Activated CD8-positive, alpha-beta T cell treated with anti-CD3 and anti-CD28 coated beads for 36 hours (primary cell): ENCODE results near the gene NAB2. TPM values are rescaled to one million over a fixed set of nuclear protein-coding genes. Genes with fewer than 3 reads are reported as not detected.
A peak's percentile ranks its signal among the peaks of the same experiment; 100 is the strongest.
"Not testable (repeated sequence)": the region's sequence is repeated elsewhere in the genome, so short reads cannot be mapped to it uniquely, and the experiment has no call there.

ENCODE experiments used
- ATAC-seq: fragments of 200-7000 bp; cut with Tn5 transposase; one replicate; pipeline ENCODE4 v1.10.0; 2021; ENCODE audit warnings: mild to moderate bottlenecking, moderate library complexity
- CTCF ChIA-PET: fragments of 350-600 bp; sonication (Branson Sonifier 250); formaldehyde crosslinking; loops from one replicate; lab custom pipeline; 2021; ENCODE audit warnings: antibody characterized with exemption; lab: Charles Lee
- POLR2A ChIA-PET: fragments of 350-600 bp; sonication (Branson Sonifier 250); formaldehyde crosslinking; loops from one replicate; lab custom pipeline; 2021; ENCODE audit warnings: antibody characterized with exemption; lab: Charles Lee
- DNase-seq: peaks from one replicate; pipeline ENCODE4 v3.0.0-alpha.2; 2020
- H3K27ac Mint-ChIP-seq: one replicate; pipeline ENCODE4 v1.8.0; 2021; ENCODE audit warnings: mild to moderate bottlenecking, mixed read lengths
- H3K27me3 Mint-ChIP-seq: one replicate; pipeline ENCODE4 v1.8.0; 2021; ENCODE audit warnings: mixed read lengths
- H3K36me3 Mint-ChIP-seq: one replicate; pipeline ENCODE4 v1.8.0; 2021; ENCODE audit warnings: low read depth, mixed read lengths
- H3K4me1 Mint-ChIP-seq: one replicate; pipeline ENCODE4 v1.8.0; 2021; ENCODE audit warnings: low read depth, mixed read lengths
- H3K4me3 Mint-ChIP-seq: one replicate; pipeline ENCODE4 v1.8.0; 2021; ENCODE audit warnings: mild to moderate bottlenecking, moderate library complexity, mixed read lengths
- H3K9me3 Mint-ChIP-seq: one replicate; pipeline ENCODE4 v1.8.0; 2021; ENCODE audit warnings: mixed read lengths
- CTCF ChIP-seq: fragments of 200-600 bp; IDR thresholded peaks from one replicate; pipeline ENCODE4 v1.8.0; 2022; ENCODE audit warnings: antibody characterized with exemption, mild to moderate bottlenecking
- intact Hi-C: fragments of 100-400 bp; cut with micrococcal nuclease; formaldehyde crosslinking; loops from one replicate; pipeline ENCODE4 v1.10.0; 2022
- total RNA-seq, 2 experiments: library from RNA; stranded (reverse); gene quantifications; one replicate each; pipeline ENCODE4 v1.2.3, GENCODE V29; 2021

Gene NAB2
- total RNA-seq, 2 experiments from 2014 or later, result 69.3 to 70.8 TPM

GRCh38 chr12:57072661-57073060, 16.3 kb upstream of the NAB2 start:
- ATAC-seq, result no peak
- POLR2A ChIA-PET, result interaction anchor here (9.6 kb wide), 1 partner anchor 19 kb away, joined by 155 read pairs; the partner anchor contains the start of gene NAB2
- intact Hi-C loops, result no loop called here
- TF ChIP-seq CTCF, result no peak
- H3K27me3 Mint-ChIP-seq, result no peaks in the 10 kb centered on the region
- peaks cover 52% of the 10 kb centered on the region for H3K4me1 Mint-ChIP-seq
- peaks cover 68% of the 10 kb centered on the region for H3K36me3 Mint-ChIP-seq
- no peak for DNase-seq
- CTCF ChIA-PET, result interaction anchor here (0.8 to 9.0 kb wide), 9 partner anchors 10 to 323 kb away, joined by 3 to 193 read pairs (median 3); partner anchors contain the start of genes NAB2 and STAT6
- no peak overlapping the region for H3K4me3 Mint-ChIP-seq
- no peaks in the 10 kb centered on the region for H3K9me3 Mint-ChIP-seq
- H3K27ac Mint-ChIP-seq, result peak overlapping the region; percentile 52

GRCh38 chr12:57073566-57074450, 15.1 kb upstream of the NAB2 start:
- ChIA-PET POLR2A (interaction anchor here (0.9 to 9.6 kb wide), 4 partner anchors 11 to 43 kb away, joined by 3 to 155 read pairs (median 3); partner anchors contain the start of genes NAB2 and STAT6), CTCF (interaction anchor here (0.6 to 9.0 kb wide), 9 partner anchors 9 to 140 kb away, joined by 3 to 193 read pairs (median 5); partner anchors contain the start of genes NAB2 and STAT6)
- Mint-ChIP-seq H3K36me3 (peaks cover 66% of the 10 kb centered on the region), H3K4me1 (peaks cover 45% of the 10 kb centered on the region)
- H3K4me3 Mint-ChIP-seq, ATAC-seq, H3K9me3 Mint-ChIP-seq, H3K27ac Mint-ChIP-seq, H3K27me3 Mint-ChIP-seq, intact Hi-C loops, DNase-seq: not testable (repeated sequence)

DNA sequence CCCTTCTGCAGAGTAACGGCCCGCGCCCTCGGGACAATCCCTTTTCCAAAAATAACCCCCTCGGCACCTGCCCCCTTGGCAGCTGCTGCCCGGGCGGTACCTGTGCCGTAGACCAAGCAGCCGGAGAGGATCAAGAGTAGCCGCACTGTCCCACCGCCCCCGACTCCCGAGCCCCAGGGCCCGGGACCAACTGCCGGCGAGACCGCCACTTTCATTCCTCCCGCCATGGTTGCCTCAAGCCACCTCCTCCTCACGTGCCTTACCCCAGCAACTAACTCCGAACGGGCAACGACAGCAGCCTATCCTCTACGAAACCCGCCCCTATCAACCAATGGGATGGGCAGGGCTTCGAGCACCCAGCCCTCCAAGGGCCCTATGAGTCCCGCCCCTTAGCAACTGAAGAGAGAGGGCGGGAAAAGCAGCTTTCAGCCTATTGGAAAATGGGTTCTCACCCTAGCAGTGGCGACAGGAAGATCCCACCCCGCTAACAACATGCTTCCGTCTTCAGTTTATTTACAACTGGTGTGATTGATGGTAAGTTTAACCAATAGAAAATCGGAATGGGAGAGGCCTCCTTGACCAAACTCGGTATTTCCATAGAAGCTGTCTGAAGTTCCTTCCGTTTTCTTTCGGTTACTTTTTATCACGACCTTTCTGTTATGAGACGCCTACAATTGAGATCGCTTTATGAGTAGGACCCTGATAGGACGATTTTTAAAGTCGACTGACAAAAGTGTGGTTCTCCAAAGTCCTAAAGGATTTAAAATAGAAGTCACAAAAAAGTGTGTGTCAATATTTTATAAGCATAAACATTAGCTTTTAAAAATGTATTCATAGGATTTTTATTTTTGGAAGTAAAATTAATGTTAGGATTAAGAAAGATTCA, 10.2 kb upstream of the NAB2 start, which contains the start of gene NEMP1:
Gene NEMP1, minus strand, starts transcription at position 273 of the 886 bp plus-strand sequence. Its CDS starts 46 bp downstream, at position 227.
- TF ChIP-seq CTCF, result no peak

DNA sequence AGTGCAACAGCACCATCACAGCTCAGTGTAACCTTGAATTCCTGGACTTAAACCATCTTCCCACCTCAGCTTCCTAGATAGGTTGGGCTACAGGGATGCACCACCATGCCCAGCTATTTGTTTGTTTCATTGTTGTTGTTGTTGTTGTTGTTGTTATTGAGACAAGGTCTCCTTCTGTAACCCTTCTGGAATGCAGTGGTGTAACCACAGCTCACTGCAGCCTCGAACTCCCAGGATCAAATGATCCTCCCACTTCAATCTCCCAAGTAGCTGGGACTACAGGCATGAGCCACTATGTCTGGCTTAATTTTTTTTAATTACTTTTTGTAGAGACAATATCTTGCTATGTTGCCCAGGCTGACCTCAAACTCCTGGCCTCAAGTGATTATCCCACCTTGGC, 9.1 kb upstream of the NAB2 start:
- Mint-ChIP-seq H3K27me3 (no peaks in the 10 kb centered on the region), H3K36me3 (peaks cover 28% of the 10 kb centered on the region), H3K9me3 (no peaks in the 10 kb centered on the region), H3K27ac (peak overlapping the region; percentile 95), H3K4me1 (peaks cover 29% of the 10 kb centered on the region), H3K4me3 (peak overlapping the region; percentile 100)
- intact Hi-C loops, result loop anchor here (1.0 kb wide), 1 partner anchor 8 kb away; no protein-coding TSS in a partner anchor
- DNase-seq (no peak), ATAC-seq (no peak)
- TF ChIP-seq CTCF, result no peak
- CTCF ChIA-PET, result interaction anchor here (1.1 to 4.6 kb wide), 10 partner anchors 10 to 79 kb away, joined by 3 to 43 read pairs (median 6); partner anchors contain the start of gene STAT6
- POLR2A ChIA-PET, result interaction anchor here (0.9 to 6.2 kb wide), 15 partner anchors 9 to 445 kb away, joined by 3 to 104 read pairs (median 5); partner anchors contain the start of genes NAB2, NACA and STAT6

More for the DNA sequence above, 10.2 kb upstream of the NAB2 start, which contains the start of gene NEMP1:
- peak within 1 kb of the TSS; percentile 99 for H3K27ac Mint-ChIP-seq
- no peaks in the 10 kb centered on the region for H3K9me3 Mint-ChIP-seq
- ATAC-seq (peak; percentile 96), DNase-seq (peak; percentile 98)
- intact Hi-C loops, result loop anchor here (1.0 kb wide), 1 partner anchor 10 kb away; no protein-coding TSS in a partner anchor
- H3K4me3 Mint-ChIP-seq, result peak within 1 kb of the TSS; percentile 100
- H3K27me3 Mint-ChIP-seq, result no peaks in the 10 kb centered on the region
- peaks cover 31% of the 10 kb centered on the region for H3K4me1 Mint-ChIP-seq
- POLR2A ChIA-PET, result interaction anchor here (0.5 to 6.2 kb wide), 21 partner anchors 8 to 928 kb away, joined by 3 to 104 read pairs (median 4); partner anchors contain the start of genes NAB2, NACA and STAT6
- CTCF ChIA-PET, result interaction anchor here (0.7 to 4.6 kb wide), 15 partner anchors 9 to 381 kb away, joined by 3 to 43 read pairs (median 5); partner anchors contain the start of genes GLI1 and STAT6
- H3K36me3 Mint-ChIP-seq, result peaks cover 35% of the 10 kb centered on the region
